Neural crest cell (in vitro differentiated cells): Measurements from ENCODE around the gene CFAP100. TPM values are rescaled to one million over a fixed set of nuclear protein-coding genes. Genes with fewer than 3 reads are reported as not detected.

Experiments
- DNase-seq: peaks from one replicate; pipeline ENCODE4 v3.0.0; 2021; ENCODE audit warnings: low read depth, mixed read lengths, low spot score
- H3K27ac Mint-ChIP-seq: one replicate; pipeline ENCODE4 v1.8.0; 2021; ENCODE audit warnings: mild to moderate bottlenecking, mixed read lengths; ENCODE audit not compliant: unreplicated experiment
- H3K27me3 Mint-ChIP-seq: 2 replicates; pipeline ENCODE4 v1.8.0; 2021; ENCODE audit warnings: low read depth, mild to moderate bottlenecking, mixed read lengths
- H3K36me3 Mint-ChIP-seq: 2 replicates; pipeline ENCODE4 v1.8.0; 2021; ENCODE audit warnings: low read depth, mild to moderate bottlenecking, mixed read lengths
- H3K4me1 Mint-ChIP-seq: 2 replicates; pipeline ENCODE4 v1.8.0; 2021; ENCODE audit warnings: mixed read lengths
- H3K4me3 Mint-ChIP-seq: one replicate; pipeline ENCODE4 v1.8.0; 2021; ENCODE audit warnings: mild to moderate bottlenecking, mixed read lengths
- H3K9me3 Mint-ChIP-seq: 2 replicates; pipeline ENCODE4 v1.8.0; 2021; ENCODE audit warnings: mixed read lengths
- total RNA-seq: library from RNA; stranded (reverse); gene quantifications from 2 replicates; pipeline ENCODE4 v1.2.1, GENCODE V29; 2021
- TF ChIP-seq, protein P1 (sequence below): fragments of 200-600 bp; sonication (generic); conservative IDR thresholded peaks from 2 replicates; pipeline ENCODE4 v1.5.0; 2021; ENCODE audit warnings: antibody characterized with exemption, mild to moderate bottlenecking

The CFAP100 gene
- total RNA-seq, 1 donor from 2014 or later, result 1.7 TPM

- Mint-ChIP-seq H3K27me3 (no peaks in the 10 kb centered on the region), H3K4me3 (no peak overlapping the region)
These were observed 74.8 kb downstream of the CFAP100 start for GRCh38 chr3:126469479-126469878.

GRCh38 chr3:126472277-126473006 is 77.7 kb downstream of the CFAP100 start:
- peaks cover 3% of the 10 kb centered on the region for H3K27me3 Mint-ChIP-seq
- H3K4me3 Mint-ChIP-seq, result peak overlapping the region; percentile 92
- H3K27ac Mint-ChIP-seq, result no peak overlapping the region
- H3K36me3 Mint-ChIP-seq, result peaks cover 18% of the 10 kb centered on the region
- TF ChIP-seq, protein P1, sequence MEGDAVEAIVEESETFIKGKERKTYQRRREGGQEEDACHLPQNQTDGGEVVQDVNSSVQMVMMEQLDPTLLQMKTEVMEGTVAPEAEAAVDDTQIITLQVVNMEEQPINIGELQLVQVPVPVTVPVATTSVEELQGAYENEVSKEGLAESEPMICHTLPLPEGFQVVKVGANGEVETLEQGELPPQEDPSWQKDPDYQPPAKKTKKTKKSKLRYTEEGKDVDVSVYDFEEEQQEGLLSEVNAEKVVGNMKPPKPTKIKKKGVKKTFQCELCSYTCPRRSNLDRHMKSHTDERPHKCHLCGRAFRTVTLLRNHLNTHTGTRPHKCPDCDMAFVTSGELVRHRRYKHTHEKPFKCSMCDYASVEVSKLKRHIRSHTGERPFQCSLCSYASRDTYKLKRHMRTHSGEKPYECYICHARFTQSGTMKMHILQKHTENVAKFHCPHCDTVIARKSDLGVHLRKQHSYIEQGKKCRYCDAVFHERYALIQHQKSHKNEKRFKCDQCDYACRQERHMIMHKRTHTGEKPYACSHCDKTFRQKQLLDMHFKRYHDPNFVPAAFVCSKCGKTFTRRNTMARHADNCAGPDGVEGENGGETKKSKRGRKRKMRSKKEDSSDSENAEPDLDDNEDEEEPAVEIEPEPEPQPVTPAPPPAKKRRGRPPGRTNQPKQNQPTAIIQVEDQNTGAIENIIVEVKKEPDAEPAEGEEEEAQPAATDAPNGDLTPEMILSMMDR, result no peak
- DNase-seq, result no peak
- H3K9me3 Mint-ChIP-seq, result no peaks in the 10 kb centered on the region
- peaks cover 41% of the 10 kb centered on the region for H3K4me1 Mint-ChIP-seq

More at GRCh38 chr3:126469479-126469878, 74.8 kb downstream of the CFAP100 start:
- no peaks in the 10 kb centered on the region for H3K9me3 Mint-ChIP-seq
- TF ChIP-seq, protein P1, result no peak
- H3K27ac Mint-ChIP-seq, result no peak overlapping the region
- no peak for DNase-seq
- peaks cover 25% of the 10 kb centered on the region for H3K36me3 Mint-ChIP-seq
- H3K4me1 Mint-ChIP-seq, result peaks cover 31% of the 10 kb centered on the region

- H3K9me3 Mint-ChIP-seq, result no peaks in the 10 kb centered on the region
- peaks cover 3% of the 10 kb centered on the region for H3K27me3 Mint-ChIP-seq
- no peak overlapping the region for H3K27ac Mint-ChIP-seq
- H3K4me1 Mint-ChIP-seq, result peaks cover 41% of the 10 kb centered on the region
- no peak for DNase-seq
- peaks cover 13% of the 10 kb centered on the region for H3K36me3 Mint-ChIP-seq
- TF ChIP-seq, protein P1, result no peak
- H3K4me3 Mint-ChIP-seq, result peak overlapping the region; percentile 92
These were observed 78.8 kb downstream of the CFAP100 start for GRCh38 chr3:126473292-126474168.

DNA sequence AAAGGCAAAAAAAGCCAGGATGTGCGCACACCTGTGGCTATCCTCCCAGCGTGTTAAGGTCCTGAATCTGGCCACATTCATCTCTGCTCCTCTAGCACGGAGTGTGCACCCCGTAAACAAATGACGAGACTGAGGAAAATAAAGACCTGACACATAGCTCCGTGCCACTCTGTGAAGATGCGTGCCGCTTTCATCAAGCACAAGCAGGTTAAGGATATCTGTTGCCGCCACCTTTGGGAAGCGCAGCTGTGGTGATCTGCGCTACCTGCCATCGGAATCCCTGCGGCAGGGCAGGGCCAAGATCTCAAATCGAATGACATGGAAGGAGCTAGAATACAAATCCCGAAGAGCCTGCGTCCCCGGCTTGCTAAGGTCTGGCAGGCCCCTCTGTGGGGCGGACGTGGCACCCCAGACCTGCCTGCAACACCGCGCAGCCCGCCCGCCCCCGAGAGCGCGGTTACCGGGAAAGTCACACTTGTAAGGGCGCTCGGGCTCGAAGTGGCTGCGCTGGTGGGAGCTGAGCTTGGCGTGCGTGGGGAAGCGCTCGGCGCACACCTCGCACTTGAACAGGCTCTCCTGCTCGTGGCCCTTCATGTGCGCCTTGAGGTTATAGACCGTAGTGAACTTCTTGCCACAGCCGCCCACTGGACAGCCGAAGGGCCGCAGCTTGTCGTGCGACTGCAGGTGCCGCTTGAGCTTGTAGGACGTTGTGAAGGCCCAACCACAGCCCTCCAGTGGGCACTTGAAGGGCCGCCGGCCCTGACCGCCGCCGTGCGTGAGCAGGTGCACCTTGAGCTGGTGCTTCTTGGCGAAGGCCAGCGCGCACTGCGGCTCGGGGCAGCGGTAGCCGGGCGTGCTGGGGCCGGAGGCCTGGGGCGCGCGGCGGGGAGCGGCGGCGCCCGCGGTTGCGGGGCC is 80.0 kb downstream of the CFAP100 start:
- H3K9me3 Mint-ChIP-seq, result no peaks in the 10 kb centered on the region
- H3K4me1 Mint-ChIP-seq, result peaks cover 38% of the 10 kb centered on the region

More for the DNA sequence above, 80.0 kb downstream of the CFAP100 start:
- TF ChIP-seq, protein P1, result peak; percentile 11
- DNase-seq, result peak; percentile 25
- Mint-ChIP-seq H3K27me3 (peaks cover 3% of the 10 kb centered on the region), H3K4me3 (peak overlapping the region; percentile 92), H3K27ac (no peak overlapping the region), H3K36me3 (peaks cover 4% of the 10 kb centered on the region)
